ENCODE data around the gene DNAJB1.

The DNAJB1 gene

GRCh38 chr19:14473073-14473977 is 44.9 kb downstream of the DNAJB1 start:
- DNase-seq (ENCODE audit: low read depth): no peak

- no peak for DNase-seq (ENCODE audit: low read depth)
Measured at GRCh38 chr19:14472202-14472938, 45.8 kb downstream of the DNAJB1 start.

GRCh38 chr19:14471436-14472187 is 46.6 kb downstream of the DNAJB1 start:
- DNase-seq (ENCODE audit: low read depth): no peak

GRCh38 chr19:14470031-14470876 is 47.9 kb downstream of the DNAJB1 start:
- no peak for DNase-seq (ENCODE audit: low read depth)

- no peak for DNase-seq (ENCODE audit: low read depth)
Measured at GRCh38 chr19:14467816-14468215, 50.4 kb downstream of the DNAJB1 start.

- DNase-seq (ENCODE audit: low read depth): no peak
Measured at GRCh38 chr19:14467391-14467790, 50.8 kb downstream of the DNAJB1 start.

Data from HS-27A (cell line).